Measurements from ENCODE around the gene PPP2R2D. TPM values are rescaled to one million over a fixed set of nuclear protein-coding genes. Genes with fewer than 3 reads are reported as not detected.

The PPP2R2D gene
- total RNA-seq, 1 experiment from 2014 or later, result 35.1 TPM

GRCh38 chr10:131902691-131903090 lies 1.9 kb downstream of the PPP2R2D start:
- H3K27me3 ChIP-seq (ENCODE audit: insufficient read depth, low read length), result no peaks in the 10 kb centered on the region; the same call in 1 of the 2 replicates
- H2AK5ac ChIP-seq (ENCODE audit: insufficient read length, low read length), result no peak overlapping the region
- no peak overlapping the region for H2BK20ac ChIP-seq (ENCODE audit: low read depth, low read length, poor library complexity, severe bottlenecking)
- Mint-ChIP-seq H3K27ac (no peak overlapping the region), H3K36me3 (ENCODE audit: insufficient read depth in 1 of 3, low read depth in 3 of 3) (peaks cover 12 to 28% (median 15%) of the 10 kb centered on the region in 3 experiments; a peak in 6 of 7 replicates), H3K9me3 (no peaks in the 10 kb centered on the region), H3K4me3 (peak overlapping the region; percentile 82 to 93), H3K4me1 (peaks cover 31 to 42% of the 10 kb centered on the region in 2 experiments), H3K27me3 (ENCODE audit: low read depth) (peaks cover 13% of the 10 kb centered on the region)
- H3K23me2 ChIP-seq (ENCODE audit: insufficient read length, low read depth, low read length, poor library complexity, severe bottlenecking), result peaks cover 9% of the 10 kb centered on the region
- no peak overlapping the region for H3K18ac ChIP-seq (ENCODE audit: insufficient read length, low read depth, low read length)
- no peak overlapping the region for H2BK120ac ChIP-seq (ENCODE audit: low read depth, low read length, poor library complexity, severe bottlenecking)
- H3K23ac ChIP-seq (ENCODE audit: insufficient read length, low read depth, low read length), result no peak overlapping the region
- no peak overlapping the region for H2BK12ac ChIP-seq (ENCODE audit: insufficient read length, low read depth, low read length)
- no peak for DNase-seq
- no peak overlapping the region for H3K56ac ChIP-seq (ENCODE audit: insufficient read length, low read depth, low read length)
- no peak overlapping the region for H3K27ac ChIP-seq (ENCODE audit: insufficient read length, low read depth, low read length)
- H3K79me1 ChIP-seq (ENCODE audit: insufficient read depth, low read depth, low read length, poor library complexity, severe bottlenecking), result no peaks in the 10 kb centered on the region
- H3K9me3 ChIP-seq (ENCODE audit: control insufficient read depth, low read depth, low read length), result no peaks in the 10 kb centered on the region
- H3K4me1 ChIP-seq (ENCODE audit: insufficient read depth, low read length), result no peaks in the 10 kb centered on the region; the same call in 1 of the 2 replicates
- no peak overlapping the region for H3K4me2 ChIP-seq (ENCODE audit: insufficient read depth, insufficient read length, low read length)
- peaks cover 29% of the 10 kb centered on the region for H3K79me2 ChIP-seq (ENCODE audit: insufficient read depth, low read length)
- TF ChIP-seq CTCF (conservative IDR thresholded peaks at IDR 0.05), result no peak
- H3T11ph ChIP-seq (ENCODE audit: low read length), result no peak overlapping the region
- H4K91ac ChIP-seq (ENCODE audit: insufficient read length, low read depth, low read length), result no peak overlapping the region
- H2AFZ ChIP-seq (ENCODE audit: low read length), result no peak overlapping the region
- H4K20me1 ChIP-seq (ENCODE audit: control insufficient read depth, insufficient read depth, insufficient read length), result no peaks in the 10 kb centered on the region
- no peak overlapping the region for H3K14ac ChIP-seq (ENCODE audit: insufficient read depth, low read length)
- H2BK5ac ChIP-seq (ENCODE audit: insufficient read length, low read length), result no peak overlapping the region
- H4K5ac ChIP-seq (ENCODE audit: insufficient read length, low read depth, low read length), result no peak overlapping the region
- H4K8ac ChIP-seq (replicated peaks; ENCODE audit: insufficient read length, low read depth, low read length), result no peak overlapping the region
- WGBS (ENCODE audit: extremely low coverage, insufficient read length, low lambda C conversion rate), result no CpG with 5 or more reads among the region's 9 CpGs
- no peak overlapping the region for H3K9ac ChIP-seq (ENCODE audit: extremely low read depth, insufficient read length, low read length)
- no peak overlapping the region for H2BK15ac ChIP-seq (ENCODE audit: low read depth, low read length)
- H3K4ac ChIP-seq (ENCODE audit: low read depth, low read length), result no peak overlapping the region
